HT1080 (cell line): ENCODE data around the gene LRRC66. TPM values are rescaled to one million over a fixed set of nuclear protein-coding genes. Genes with fewer than 3 reads are reported as not detected.

Source experiments
- DNase-seq: peaks from one replicate; pipeline ENCODE4 v3.0.0-alpha.2; 2015; ENCODE audit warnings: low read depth
- small RNA-seq: library from RNA; depleted of rRNA; stranded (forward); fragments of <200 nt; gene quantifications from one replicate; pipeline ENCODE3, GENCODE V24; 2014
- total RNA-seq: library from RNA; depleted of rRNA; stranded (reverse); fragments of >200 nt; shearing (Covaris generic); gene quantifications from 2 replicates; pipeline ENCODE4 v1.2.3, GENCODE V29; 2014; rRNA removed

LRRC66 gene
- total RNA-seq, 1 experiment from 2014 or later: not detected

- DNase-seq: no peak
Measured at GRCh38 chr4:52012651-52013050, 7.5 kb downstream of the LRRC66 start.

DNA sequence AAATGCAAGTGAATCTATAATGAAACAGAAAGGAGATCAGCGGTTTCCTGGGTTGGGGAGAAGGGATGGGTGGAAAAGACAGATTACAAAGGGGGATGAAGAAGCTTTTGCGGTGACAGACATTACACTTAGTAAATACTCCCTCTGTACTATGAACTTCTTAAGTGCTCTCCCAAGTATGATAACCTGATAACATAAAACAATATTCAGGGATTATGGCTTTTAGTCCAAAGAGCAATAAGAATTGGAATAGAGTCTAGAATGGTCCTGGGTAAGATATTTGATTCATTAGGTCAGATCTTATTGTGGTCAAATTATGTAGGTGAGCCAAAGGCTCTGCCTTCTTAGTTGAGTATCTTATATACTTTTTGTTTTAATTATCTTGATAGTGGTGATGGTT lies 9.2 kb downstream of the LRRC66 start:
- no peak for DNase-seq

DNA sequence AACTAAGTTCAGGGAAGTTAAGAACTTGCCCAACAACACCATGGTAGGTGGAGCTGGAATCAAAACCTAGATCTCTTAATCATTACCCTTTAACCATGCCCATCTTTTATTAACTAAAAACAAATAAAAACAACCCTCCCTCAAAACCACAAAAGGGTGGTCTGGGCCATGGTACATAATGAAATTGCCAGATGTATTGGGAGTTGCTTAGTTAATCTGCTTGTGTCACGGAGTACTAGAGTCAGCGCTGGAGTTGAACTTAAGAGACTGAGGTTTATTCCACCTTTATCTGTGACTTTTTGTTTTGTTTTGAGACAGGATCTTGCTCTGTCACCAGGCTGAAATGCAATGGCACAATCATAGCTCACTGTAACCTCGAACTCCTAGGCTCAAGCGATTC lies 13.3 kb downstream of the LRRC66 start:
- no peak for DNase-seq

DNA sequence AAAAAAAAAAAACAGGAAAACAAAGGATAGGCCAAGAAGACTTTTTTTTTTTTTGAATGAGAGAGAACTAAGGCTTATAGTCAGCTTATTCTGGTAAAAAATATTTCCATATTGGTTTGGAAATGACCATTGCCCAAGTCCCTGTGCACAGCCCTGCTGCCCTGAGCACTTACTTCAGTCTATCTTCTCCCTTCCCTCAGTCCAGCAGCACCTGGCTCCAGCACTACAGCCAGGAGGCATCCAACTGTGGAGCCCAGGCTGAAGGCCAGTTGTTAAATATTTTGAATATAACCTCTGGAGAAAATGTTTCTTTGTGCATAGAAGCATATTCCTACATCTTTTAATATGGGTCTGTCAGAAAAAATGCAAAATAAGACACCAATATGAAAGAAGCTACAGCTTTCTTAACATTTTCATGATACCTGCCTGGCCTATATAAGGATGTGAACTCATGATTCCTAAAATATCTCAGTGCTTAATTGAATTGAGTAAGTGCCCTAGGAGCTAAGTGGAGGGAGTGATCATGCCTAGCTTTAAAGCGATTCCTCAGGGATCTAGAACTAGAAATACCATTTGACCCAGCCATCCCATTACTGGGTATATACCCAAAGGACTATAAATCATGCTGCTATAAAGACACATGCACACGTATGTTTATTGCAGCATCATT lies 14.4 kb downstream of the LRRC66 start:
- DNase-seq: no peak

DNA sequence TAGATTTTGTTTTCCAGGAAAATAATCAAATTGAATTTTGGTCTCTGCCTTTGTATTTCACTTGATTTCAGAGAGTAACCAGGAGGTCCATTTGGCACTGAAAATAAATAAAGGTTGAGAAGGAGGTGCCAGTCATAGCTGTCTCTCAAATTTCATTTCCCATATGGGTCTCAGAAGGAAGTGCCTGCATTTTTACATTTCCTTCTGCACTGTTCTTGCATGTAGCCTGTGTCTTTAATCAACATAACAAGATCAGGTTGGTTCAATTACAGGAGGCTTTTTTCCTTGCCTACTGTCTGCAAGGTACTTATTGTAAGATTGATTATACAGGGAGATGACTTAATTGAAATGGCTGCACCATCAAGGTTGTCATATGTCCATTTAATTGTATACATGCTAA lies 15.7 kb downstream of the LRRC66 start:
- DNase-seq: no peak

DNA sequence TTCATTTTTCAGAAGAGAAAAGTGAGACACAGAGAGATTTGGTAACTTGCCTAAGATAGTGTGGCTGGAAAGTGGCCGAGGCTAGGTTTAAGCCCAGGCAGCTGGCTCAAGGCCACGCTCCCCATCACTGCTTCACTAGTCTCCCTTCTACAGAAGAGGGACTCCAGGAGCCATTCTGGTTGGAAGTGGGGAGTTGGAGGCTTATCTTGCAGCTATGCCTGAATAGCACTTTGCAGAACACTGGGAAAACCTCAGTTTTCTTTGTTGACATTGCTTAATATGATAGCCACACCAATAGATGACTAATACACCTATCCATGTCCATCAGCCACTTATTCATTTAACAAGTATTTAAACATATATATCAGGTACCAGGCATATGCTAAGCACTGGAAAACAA lies 18.5 kb downstream of the LRRC66 start:
- DNase-seq: peak; percentile 49

DNA sequence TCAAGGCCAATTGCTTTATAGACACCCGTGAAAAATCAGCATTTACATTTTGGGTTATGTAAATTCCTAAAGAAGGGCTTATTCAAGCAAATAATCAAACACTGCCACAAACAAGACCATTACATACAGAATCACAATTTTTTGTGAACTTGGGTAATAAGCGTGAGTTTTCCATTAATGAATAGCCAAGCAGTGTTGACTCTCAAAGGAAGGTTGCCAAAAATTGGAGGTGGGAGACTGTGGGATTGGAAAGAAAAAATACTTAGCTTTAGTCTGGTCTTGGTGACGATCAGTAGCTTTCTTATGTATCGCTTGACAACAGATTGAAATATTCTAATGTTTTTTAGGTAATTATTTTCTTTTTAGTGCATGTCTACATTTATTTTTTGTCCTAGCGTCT lies 20.9 kb downstream of the LRRC66 start:
- no peak for DNase-seq

DNA sequence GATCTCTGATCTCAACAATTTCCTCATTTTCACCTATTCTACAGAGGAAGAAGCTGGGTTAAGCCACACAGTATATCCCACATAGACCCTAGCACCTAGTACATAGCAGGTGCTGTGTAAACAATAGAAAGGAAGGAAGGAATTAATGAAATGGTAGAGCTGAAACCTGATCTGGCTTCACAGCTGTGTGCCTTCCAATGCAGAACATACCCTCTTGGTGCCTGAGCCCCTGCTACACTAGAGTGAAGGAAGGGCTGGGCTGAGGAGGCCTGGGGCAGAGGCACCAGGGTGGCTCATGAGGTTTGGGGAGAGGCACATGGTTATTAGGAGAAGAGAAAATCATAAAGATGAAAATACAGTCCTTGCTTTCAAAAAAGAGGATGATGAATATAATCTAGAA lies 21.3 kb downstream of the LRRC66 start:
- DNase-seq: no peak

- no peak for DNase-seq
Measured at GRCh38 chr4:51997647-51998046, 22.5 kb downstream of the LRRC66 start.

DNA sequence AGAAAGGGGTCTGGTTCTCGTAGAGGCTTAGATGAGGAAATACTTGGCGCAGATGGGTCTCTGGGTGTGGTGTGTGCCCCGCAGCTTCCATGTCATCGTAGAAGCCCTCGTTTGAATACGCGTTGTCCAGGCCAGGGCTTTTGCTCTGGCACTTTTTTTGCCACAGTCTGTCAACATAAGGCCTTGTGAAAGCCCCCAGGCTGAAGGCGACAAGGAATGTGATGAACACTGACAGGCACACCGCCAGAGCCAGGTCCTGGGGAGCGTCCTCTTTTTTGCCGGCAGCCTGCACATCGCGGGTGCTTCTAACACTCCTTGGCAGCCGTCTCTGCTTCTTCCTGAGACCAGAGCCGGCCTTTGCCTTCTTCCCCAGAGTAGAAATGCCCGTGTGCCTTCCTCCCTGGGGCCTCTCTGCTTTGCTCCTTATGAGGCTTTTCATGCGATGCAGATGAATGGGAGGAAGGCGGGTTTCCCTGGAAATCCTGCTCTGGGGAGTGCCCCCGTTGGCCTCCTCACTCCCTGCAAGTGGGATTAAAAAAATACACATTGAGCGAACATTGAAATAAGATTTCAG lies 24.4 kb downstream of the LRRC66 start:
- DNase-seq: no peak

- no peak for DNase-seq
Measured at GRCh38 chr4:51965862-51966261, 54.3 kb downstream of the LRRC66 start.

- DNase-seq: no peak
Measured at GRCh38 chr4:51963841-51964517, 56.2 kb downstream of the LRRC66 start.

DNA sequence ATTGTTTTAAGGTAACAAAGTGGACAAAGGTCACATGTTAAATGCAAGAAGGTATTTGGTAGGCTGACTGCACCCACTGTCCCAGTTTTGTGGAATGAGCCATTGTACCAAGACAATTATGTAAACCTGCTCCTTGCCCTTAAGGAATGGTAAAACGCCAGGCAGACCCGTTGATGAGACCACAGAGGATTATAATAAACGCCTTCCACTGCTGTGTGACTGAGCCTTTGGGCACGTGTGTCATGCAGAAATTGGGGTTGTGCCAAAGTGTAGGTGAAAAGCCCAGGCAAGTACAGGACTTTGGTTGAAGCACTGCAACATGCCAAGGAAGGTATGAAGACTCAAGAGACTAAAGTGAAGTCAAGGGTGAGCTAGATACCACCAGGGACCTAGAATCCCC lies 59.7 kb downstream of the LRRC66 start:
- DNase-seq: no peak

GRCh38 chr4:51958199-51958968 lies 61.8 kb downstream of the LRRC66 start:
- DNase-seq: no peak

Small RNA genes lying within 50 kb of the gene (small RNA-seq; reads per million reads assigned to genes)
- not detected for gene AC104784.1

Other genes starting within 250 kb of the LRRC66 start
- gene DCUN1D4, start 177.2 kb downstream of the LRRC66 start, total RNA-seq: 25.4 and 36.8 TPM in 2 replicates
- gene SGCB, start 17.9 kb upstream of the LRRC66 start, total RNA-seq: 10.9 and 19.0 TPM in 2 replicates
- 2.2 and 3.3 TPM in 2 replicates for gene SPATA18, start 30.9 kb upstream of the LRRC66 start, total RNA-seq